Upper lobe of right lung (tissue), 1 donor: ENCODE data around the gene TAX1BP1. TPM values are rescaled to one million over a fixed set of nuclear protein-coding genes. Genes with fewer than 3 reads are reported as not detected.

ENCODE experiments used
- ATAC-seq: fragments of 200-7000 bp; cut with Tn5 transposase; one replicate; pipeline ENCODE4 v1.9.1; 2020; ENCODE audit warnings: mild to moderate bottlenecking, moderate library complexity
- DNase-seq: peaks from one replicate; pipeline ENCODE4 v3.0.0-alpha.2; 2020
- H3K27ac ChIP-seq: fragments of 200-600 bp; one replicate; pipeline ENCODE4 v1.8.0; 2022
- H3K27me3 ChIP-seq: fragments of 200-600 bp; one replicate; pipeline ENCODE4 v1.8.0; 2022; ENCODE audit warnings: mild to moderate bottlenecking
- H3K36me3 ChIP-seq: fragments of 200-600 bp; one replicate; pipeline ENCODE4 v1.8.0; 2022
- H3K4me1 ChIP-seq: fragments of 200-600 bp; one replicate; pipeline ENCODE4 v1.8.0; 2022
- H3K4me3 ChIP-seq: fragments of 200-600 bp; one replicate; pipeline ENCODE4 v1.8.0; 2022; ENCODE audit warnings: mild to moderate bottlenecking
- H3K9me3 ChIP-seq: fragments of 200-600 bp; one replicate; pipeline ENCODE4 v1.8.0; 2022
- intact Hi-C: fragments of 100-400 bp; cut with DNase I; formaldehyde crosslinking; loops from one replicate; pipeline ENCODE4 v1.11.0; 2022
- total RNA-seq: library from RNA; stranded (reverse); fragmentation: NEBNext Ultra II Directional; extraction: Animal tissue kit (Norgen Biotek cat#: 25700); gene quantifications from one replicate; pipeline ENCODE4 v1.2.1, GENCODE V29; 2021
- TF ChIP-seq, protein P1 (sequence below): fragments of 200-600 bp; IDR thresholded peaks from one replicate; pipeline ENCODE4 v1.8.0; 2022; ENCODE audit warnings: antibody characterized with exemption
- donor health status: DM: no; HTN: yes; CAD: no; lungs with severe emphysema.

TAX1BP1 gene
- total RNA-seq, 1 donor from 2014 or later: 109 TPM

DNA sequence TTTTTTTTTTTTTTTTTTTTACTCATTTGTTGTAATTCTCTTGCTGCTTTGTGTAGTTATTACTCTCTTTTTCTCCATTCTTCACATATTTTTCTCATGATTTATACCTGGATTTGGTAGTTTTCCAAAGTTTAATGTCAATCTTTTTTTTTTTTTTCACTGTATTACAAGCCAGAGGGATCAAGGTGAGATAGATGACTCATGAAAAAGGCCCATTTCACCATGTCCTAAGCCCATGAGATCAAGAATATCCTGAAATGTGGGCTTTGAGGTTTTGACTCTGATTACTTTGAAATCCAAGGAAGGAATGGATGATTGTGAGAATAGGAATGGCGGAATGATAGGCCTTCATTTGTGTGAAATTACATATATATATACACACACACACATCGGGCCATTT is 31.1 kb downstream of the TAX1BP1 start:
- no peaks in the 10 kb centered on the region for H3K4me1 ChIP-seq
- DNase-seq: no peak
- ATAC-seq: no peak
- intact Hi-C loops: no loop called here
- no peak overlapping the region for H3K4me3 ChIP-seq
- no peaks in the 10 kb centered on the region for H3K27me3 ChIP-seq
- TF ChIP-seq, protein P1, sequence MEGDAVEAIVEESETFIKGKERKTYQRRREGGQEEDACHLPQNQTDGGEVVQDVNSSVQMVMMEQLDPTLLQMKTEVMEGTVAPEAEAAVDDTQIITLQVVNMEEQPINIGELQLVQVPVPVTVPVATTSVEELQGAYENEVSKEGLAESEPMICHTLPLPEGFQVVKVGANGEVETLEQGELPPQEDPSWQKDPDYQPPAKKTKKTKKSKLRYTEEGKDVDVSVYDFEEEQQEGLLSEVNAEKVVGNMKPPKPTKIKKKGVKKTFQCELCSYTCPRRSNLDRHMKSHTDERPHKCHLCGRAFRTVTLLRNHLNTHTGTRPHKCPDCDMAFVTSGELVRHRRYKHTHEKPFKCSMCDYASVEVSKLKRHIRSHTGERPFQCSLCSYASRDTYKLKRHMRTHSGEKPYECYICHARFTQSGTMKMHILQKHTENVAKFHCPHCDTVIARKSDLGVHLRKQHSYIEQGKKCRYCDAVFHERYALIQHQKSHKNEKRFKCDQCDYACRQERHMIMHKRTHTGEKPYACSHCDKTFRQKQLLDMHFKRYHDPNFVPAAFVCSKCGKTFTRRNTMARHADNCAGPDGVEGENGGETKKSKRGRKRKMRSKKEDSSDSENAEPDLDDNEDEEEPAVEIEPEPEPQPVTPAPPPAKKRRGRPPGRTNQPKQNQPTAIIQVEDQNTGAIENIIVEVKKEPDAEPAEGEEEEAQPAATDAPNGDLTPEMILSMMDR: no peak
- no peaks in the 10 kb centered on the region for H3K9me3 ChIP-seq
- no peak overlapping the region for H3K27ac ChIP-seq
- peaks cover 47% of the 10 kb centered on the region for H3K36me3 ChIP-seq

DNA sequence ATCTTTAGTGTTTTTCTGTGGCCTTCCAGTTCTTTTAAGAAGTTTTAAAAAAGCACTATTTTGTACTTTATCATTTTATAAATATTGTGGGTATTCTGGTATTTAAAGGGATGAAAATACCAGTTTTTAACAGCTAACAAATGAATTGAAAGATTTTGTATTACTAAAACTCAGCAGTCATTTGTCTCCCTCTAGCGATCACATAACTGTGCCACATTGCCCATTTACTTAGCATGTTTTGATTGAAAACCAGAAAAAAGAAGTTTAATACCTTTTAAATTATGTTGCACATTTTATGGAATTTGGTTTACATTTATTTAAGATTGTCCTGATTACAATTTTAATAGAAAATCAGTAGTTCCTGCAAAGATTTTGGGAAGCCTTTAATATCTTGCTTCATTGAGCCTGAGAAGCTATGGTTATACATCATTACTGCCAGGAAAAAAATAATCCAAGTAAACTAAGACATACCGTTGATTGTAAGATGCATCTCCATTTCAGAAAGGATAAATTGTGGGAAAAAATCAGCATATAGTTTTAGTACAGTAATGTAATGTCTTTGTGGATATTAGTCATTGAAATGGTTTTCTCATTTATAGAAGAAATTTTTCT is 34.9 kb downstream of the TAX1BP1 start:
- no peak overlapping the region for H3K27ac ChIP-seq
- DNase-seq (no peak), ATAC-seq (no peak)
- TF ChIP-seq, protein P1: peak; percentile 57
- H3K27me3 ChIP-seq: no peaks in the 10 kb centered on the region
- no peaks in the 10 kb centered on the region for H3K4me1 ChIP-seq
- H3K36me3 ChIP-seq: peaks cover 26% of the 10 kb centered on the region
- H3K9me3 ChIP-seq: no peaks in the 10 kb centered on the region
- no peak overlapping the region for H3K4me3 ChIP-seq
- intact Hi-C loops: no loop called here

DNA sequence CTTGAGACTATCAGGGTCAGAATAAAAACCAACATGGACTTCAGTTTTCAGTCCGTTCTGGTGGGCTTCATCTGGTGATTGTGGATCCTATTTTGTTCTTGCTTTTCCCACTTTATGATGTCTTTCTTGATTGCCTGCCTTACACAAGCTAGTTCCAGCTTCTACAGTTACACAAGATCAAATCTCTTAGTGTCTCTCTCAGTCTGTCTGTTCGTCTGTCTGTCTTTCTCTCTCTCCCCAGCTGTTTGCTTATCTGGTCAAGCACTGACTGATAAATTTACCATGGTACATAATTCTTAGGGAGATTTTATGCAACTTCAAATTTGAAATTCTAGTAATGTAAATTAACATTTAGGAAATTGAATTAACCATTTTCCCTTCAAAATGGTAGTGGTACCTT is 35.8 kb downstream of the TAX1BP1 start:
- intact Hi-C loops: no loop called here
- no peaks in the 10 kb centered on the region for H3K27me3 ChIP-seq

DNA sequence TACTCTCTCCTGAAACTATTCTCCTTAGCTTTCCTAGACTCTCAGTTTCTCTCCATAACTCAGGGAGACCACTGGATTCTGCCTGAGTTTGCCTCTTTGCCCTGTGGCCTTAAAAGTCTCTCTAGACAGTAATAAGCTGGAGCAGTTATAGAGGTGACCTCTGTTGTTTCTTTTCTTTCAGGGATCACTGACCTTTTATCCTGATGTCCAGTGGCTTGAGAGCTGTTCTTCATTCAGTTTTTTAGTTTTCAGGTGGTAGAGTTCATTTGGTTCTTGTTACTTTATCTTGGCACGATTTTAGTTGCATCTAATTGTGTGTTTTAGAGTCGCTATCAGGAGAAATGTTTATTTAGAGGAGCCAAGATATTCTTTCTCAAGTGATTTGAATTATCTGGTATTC is 37.7 kb downstream of the TAX1BP1 start:
- intact Hi-C loops: no loop called here
- no peaks in the 10 kb centered on the region for H3K27me3 ChIP-seq
- no peaks in the 10 kb centered on the region for H3K9me3 ChIP-seq
- no peaks in the 10 kb centered on the region for H3K4me1 ChIP-seq
- TF ChIP-seq, protein P1: no peak
- no peaks in the 10 kb centered on the region for H3K36me3 ChIP-seq
- no peak overlapping the region for H3K27ac ChIP-seq
- DNase-seq (no peak), ATAC-seq (no peak)
- H3K4me3 ChIP-seq: no peak overlapping the region

More for the DNA sequence above, 35.8 kb downstream of the TAX1BP1 start:
- Histone ChIP-seq H3K36me3 (peaks cover 17% of the 10 kb centered on the region), H3K4me1 (no peaks in the 10 kb centered on the region), H3K9me3 (no peaks in the 10 kb centered on the region), H3K27ac (no peak overlapping the region), H3K4me3 (no peak overlapping the region)
- TF ChIP-seq, protein P1: no peak
- DNase-seq (no peak), ATAC-seq (no peak)

DNA sequence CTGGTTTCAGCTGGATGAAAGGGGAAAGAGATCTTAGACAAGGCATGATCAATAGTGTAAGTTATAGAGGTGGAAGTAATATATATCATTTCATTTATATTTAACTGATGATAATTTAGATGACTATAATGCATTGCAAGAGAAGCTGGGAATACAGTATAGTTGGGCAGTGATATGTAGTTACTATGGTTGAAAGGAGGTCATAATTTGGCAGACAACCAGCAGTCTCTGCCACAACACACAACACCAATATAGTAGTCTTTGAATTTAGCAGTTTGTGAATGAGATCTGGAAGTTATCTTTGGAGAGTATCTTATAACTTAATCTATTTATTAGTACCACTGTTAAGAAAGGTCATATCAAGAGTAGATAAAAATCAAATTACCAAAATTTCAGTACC is 39.9 kb downstream of the TAX1BP1 start:
- intact Hi-C loops: no loop called here
- H3K4me3 ChIP-seq: no peak overlapping the region

More for the DNA sequence above, 39.9 kb downstream of the TAX1BP1 start:
- Histone ChIP-seq H3K27ac (no peak overlapping the region), H3K4me1 (peaks cover 6% of the 10 kb centered on the region), H3K36me3 (peaks cover under 1% of the 10 kb centered on the region), H3K9me3 (no peaks in the 10 kb centered on the region), H3K27me3 (no peaks in the 10 kb centered on the region)
- TF ChIP-seq, protein P1: no peak
- ATAC-seq (no peak), DNase-seq (no peak)
